Natural killer cell (primary cell): ENCODE measurements around the gene LPA. TPM values are rescaled to one million over a fixed set of nuclear protein-coding genes. Genes with fewer than 3 reads are reported as not detected.
"Not testable (repeated sequence)": the region's sequence is repeated elsewhere in the genome, so short reads cannot be mapped to it uniquely, and the experiment has no call there.

ENCODE experiments used
- ATAC-seq, 3 donors: fragments of 150-1000 bp in 2 of 3; fragments of 200-7000 bp in 1 of 3; cut with Tn5 transposase; 1 replicate in 1 of 3; 2 replicates in 2 of 3; pipeline ENCODE4 v1.10.0; 2021; ENCODE audit warnings: mild to moderate bottlenecking in 2 of 3, moderate library complexity in 2 of 3
- DNase-seq, 2 donors: peaks; one replicate each; pipeline versions ENCODE4 v3.0.0 to v3.0.0-alpha.2; 2013 to 2021; ENCODE audit warnings: mixed read lengths in 1 of 2
- H3K27ac ChIP-seq: one replicate; pipeline ENCODE4 v1.5.1; 2013; ENCODE audit warnings: mild to moderate bottlenecking, low read length
- H3K27me3 ChIP-seq: one replicate; pipeline ENCODE4 v1.6.1; 2013; ENCODE audit warnings: low read length; ENCODE audit not compliant: control insufficient read depth, insufficient read depth
- H3K36me3 ChIP-seq: one replicate; pipeline ENCODE4 v1.6.1; 2013; ENCODE audit warnings: low read length; ENCODE audit not compliant: control insufficient read depth, insufficient read depth
- H3K4me1 ChIP-seq: one replicate; pipeline ENCODE4 v1.6.1; 2013; ENCODE audit warnings: low read length; ENCODE audit not compliant: control insufficient read depth, insufficient read depth
- H3K4me3 ChIP-seq: one replicate; pipeline ENCODE4 v1.5.1; 2013; ENCODE audit warnings: low read length
- H3K9me3 ChIP-seq: one replicate; pipeline ENCODE4 v1.6.1; 2013; ENCODE audit warnings: low read length; ENCODE audit not compliant: control insufficient read depth, insufficient read depth
- H3K27ac Mint-ChIP-seq, 2 donors: one replicate each; pipeline ENCODE4 v1.8.0; 2022; ENCODE audit warnings: mild to moderate bottlenecking in 2 of 2, mixed read lengths in 2 of 2, moderate library complexity in 1 of 2
- H3K27me3 Mint-ChIP-seq, 2 donors: one replicate each; pipeline ENCODE4 v1.8.0; 2022; ENCODE audit warnings: low read depth in 2 of 2, mixed read lengths in 2 of 2
- H3K36me3 Mint-ChIP-seq: one replicate; pipeline ENCODE4 v1.8.0; 2022; ENCODE audit warnings: mixed read lengths
- H3K4me1 Mint-ChIP-seq, 2 donors: one replicate each; pipeline ENCODE4 v1.8.0; 2022; ENCODE audit warnings: mixed read lengths in 2 of 2
- H3K4me3 Mint-ChIP-seq: one replicate; pipeline ENCODE4 v1.8.0; 2022; ENCODE audit warnings: mild to moderate bottlenecking, moderate library complexity, mixed read lengths
- H3K9me3 Mint-ChIP-seq, 2 donors: one replicate each; pipeline ENCODE4 v1.8.0; 2022; ENCODE audit warnings: mixed read lengths in 2 of 2
- CTCF ChIP-seq: fragments of 200-600 bp; IDR thresholded peaks from one replicate; pipeline ENCODE4 v1.8.0; 2022; ENCODE audit warnings: antibody characterized with exemption
- WGBS: methylation state at CpG from one replicate; pipeline ENCODE4 v1.1.7; 2013; ENCODE audit warnings: missing lambda C conversion rate; ENCODE audit not compliant: insufficient coverage; 5-methylcytosine and 5-hydroxymethylcytosine counted together
- intact Hi-C: fragments of 100-400 bp; cut with micrococcal nuclease; formaldehyde crosslinking; loops from one replicate; pipeline ENCODE4 v1.14.2; 2022
- total RNA-seq, 4 donors: library from RNA; stranded (reverse); fragments of 120-200 nt in 1 of 4; gene quantifications; one replicate each; pipeline versions ENCODE4 v1.2.3 to v1.2.4, GENCODE V29; 2013 to 2022

The LPA gene
- total RNA-seq, 3 donors from 2014 or later (not counting 1 experiment from before 2014, with no cell fraction given) = not detected

DNA sequence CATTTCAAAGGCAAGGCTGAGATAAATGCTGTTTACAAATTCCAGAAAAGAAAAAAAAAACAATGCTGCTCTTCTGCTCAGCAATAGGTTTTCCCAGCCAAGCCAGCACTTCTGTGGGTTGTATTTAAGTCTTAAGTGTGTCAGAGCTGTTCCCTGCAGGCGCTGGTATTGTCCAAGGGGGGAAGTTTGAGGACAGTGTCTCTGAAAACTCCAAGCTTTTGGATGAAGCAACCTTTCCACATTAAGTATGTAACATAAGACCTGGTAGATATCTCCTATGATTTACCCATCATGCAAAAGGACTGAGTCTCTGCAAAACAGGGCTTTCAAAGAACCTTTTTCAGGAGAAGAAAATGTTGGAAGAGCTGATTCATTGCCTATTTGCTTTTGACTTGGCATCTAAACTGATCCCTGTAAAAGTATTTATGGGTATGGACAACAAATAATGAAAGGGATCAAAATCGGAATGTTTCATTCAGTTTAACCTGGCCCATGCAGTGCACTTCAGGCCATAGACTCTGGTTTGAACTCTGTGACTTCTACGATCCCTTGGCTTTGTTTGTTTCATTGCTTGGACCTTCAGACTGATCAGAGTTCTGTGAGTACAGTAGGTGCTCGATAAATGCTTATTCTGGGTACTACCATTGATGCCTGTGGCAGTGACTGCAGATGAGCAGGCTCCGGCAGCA lies 21.8 kb upstream of the LPA start:
- no peaks in the 10 kb centered on the region for H3K36me3 ChIP-seq
- no peaks in the 10 kb centered on the region for H3K9me3 ChIP-seq
- ATAC-seq (no peak), DNase-seq (no peak)
- no peaks in the 10 kb centered on the region for H3K27me3 ChIP-seq
- no peaks in the 10 kb centered on the region for H3K4me1 Mint-ChIP-seq
- no peak overlapping the region for H3K4me3 ChIP-seq
- TF ChIP-seq CTCF = no peak
- H3K9me3 Mint-ChIP-seq = no peaks in the 10 kb centered on the region
- H3K4me3 Mint-ChIP-seq = no peak overlapping the region
- 89% methylated on average over 5 of the region's 5 CpGs for WGBS
- intact Hi-C loops = no loop called here
- H3K4me1 ChIP-seq = no peaks in the 10 kb centered on the region
- H3K36me3 Mint-ChIP-seq = no peaks in the 10 kb centered on the region
- no peak overlapping the region for H3K27ac Mint-ChIP-seq
- peaks cover 0 to 2% of the 10 kb centered on the region in 2 donors for H3K27me3 Mint-ChIP-seq
- H3K27ac ChIP-seq = no peak overlapping the region

DNA sequence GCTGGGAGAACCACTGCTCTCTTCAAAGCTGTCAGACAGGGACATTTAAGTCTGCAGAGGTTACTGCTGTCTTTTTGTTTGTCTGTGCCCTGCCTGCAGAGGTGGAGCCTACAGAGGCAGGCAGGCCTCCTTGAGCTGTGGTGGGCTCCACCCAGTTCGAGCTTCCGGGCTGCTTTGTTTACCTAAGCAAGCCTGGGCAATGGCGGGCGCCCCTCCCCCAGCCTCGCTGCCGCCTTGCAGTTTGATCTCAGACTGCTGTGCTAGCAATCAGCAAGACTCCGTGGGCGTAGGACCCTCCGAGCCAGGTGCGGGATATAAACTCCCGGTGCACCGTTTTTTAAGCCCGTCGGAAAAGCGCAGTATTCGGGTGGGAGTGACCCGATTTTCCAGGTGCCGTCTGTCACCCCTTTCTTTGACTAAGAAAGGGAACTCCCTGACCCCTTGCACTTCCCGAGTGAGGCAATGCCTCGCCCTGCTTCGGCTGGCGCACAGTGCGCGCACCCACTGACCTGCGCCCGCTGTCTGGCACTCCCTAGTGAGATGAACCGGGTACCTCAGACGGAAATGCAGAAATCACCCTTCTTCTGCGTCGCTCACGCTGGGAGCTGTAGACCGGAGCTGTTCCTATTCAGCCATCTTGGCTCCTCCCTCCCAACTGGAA lies 21.2 kb upstream of the LPA start:
- H3K27me3 Mint-ChIP-seq, H3K27ac ChIP-seq, H3K4me3 Mint-ChIP-seq, H3K36me3 Mint-ChIP-seq, H3K4me1 Mint-ChIP-seq, H3K9me3 Mint-ChIP-seq, H3K4me3 ChIP-seq, H3K4me1 ChIP-seq, H3K27ac Mint-ChIP-seq, H3K36me3 ChIP-seq, ATAC-seq, DNase-seq, H3K27me3 ChIP-seq, H3K9me3 ChIP-seq, intact Hi-C loops: not testable (repeated sequence)
- 92% methylated on average over 31 of the region's 32 CpGs for WGBS

DNA sequence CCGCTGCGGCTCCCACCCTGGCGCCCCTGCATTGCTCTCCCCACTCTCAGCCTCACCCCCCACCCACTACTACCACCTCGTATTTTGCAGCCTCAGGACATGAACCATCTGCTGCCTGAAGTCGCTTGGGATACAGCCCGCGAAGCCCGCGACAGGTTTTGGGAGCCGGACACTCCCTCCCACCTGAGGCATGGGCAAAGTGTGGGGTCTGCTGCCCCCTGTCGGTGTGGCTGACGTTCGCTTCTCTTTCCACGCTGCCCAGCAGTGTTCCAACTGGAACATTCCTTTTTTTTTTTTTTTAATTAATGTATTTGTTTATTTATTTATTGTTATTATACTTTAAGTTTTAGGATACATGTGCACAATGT lies 15.3 kb upstream of the LPA start:
- Mint-ChIP-seq H3K36me3 (no peaks in the 10 kb centered on the region), H3K27ac (no peak overlapping the region), H3K4me1 (no peaks in the 10 kb centered on the region), H3K27me3 (peaks cover 0 to 3% of the 10 kb centered on the region in 2 donors), H3K4me3 (no peak overlapping the region), H3K9me3 (peaks cover 0 to 3% of the 10 kb centered on the region in 2 donors)
- Histone ChIP-seq H3K9me3 (no peaks in the 10 kb centered on the region), H3K36me3 (no peaks in the 10 kb centered on the region), H3K27ac (no peak overlapping the region), H3K4me3 (no peak overlapping the region), H3K27me3 (no peaks in the 10 kb centered on the region), H3K4me1 (no peaks in the 10 kb centered on the region)
- WGBS = 10% methylated on average over 10 of the region's 14 CpGs
- no peak for TF ChIP-seq CTCF
- intact Hi-C loops = no loop called here
- no peak for ATAC-seq
- no peak for DNase-seq

DNA sequence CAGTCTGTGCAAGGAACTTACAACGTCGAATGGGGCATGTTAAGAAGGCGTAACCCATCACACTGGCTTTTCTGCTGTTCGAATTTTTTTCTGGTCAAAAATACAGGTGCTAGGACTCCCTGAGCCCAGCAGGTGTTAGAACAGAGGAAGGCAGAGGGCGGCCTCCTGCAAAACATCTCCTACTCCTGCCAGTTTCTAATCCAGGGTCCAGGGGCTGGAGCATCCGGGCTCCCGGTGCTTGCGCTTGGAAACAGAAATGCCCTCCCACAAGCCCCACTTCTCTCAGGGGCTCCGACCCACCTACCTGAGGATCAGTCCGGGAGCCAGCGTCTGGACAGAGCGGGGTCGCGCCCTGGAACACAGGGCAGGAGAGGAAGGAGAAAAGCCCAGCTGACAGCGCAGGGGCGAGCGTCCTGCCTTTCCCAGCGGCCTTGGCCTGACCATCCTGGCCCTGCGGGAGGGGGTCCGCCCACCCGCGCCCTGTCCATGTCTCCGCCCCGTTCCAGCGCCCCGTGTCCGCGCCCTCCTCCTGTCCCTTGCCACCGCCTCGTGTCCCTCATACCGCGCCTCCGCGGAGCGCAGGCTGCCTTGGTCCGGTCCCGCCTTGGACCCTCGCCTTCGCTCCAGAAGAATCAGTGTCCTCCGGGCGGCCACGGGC lies 14.8 kb upstream of the LPA start:
- H3K9me3 Mint-ChIP-seq = peaks cover 0 to 3% of the 10 kb centered on the region in 2 donors
- no peaks in the 10 kb centered on the region for H3K4me1 ChIP-seq
- H3K27ac ChIP-seq = no peak overlapping the region
- no peak for TF ChIP-seq CTCF
- intact Hi-C loops = no loop called here
- H3K36me3 ChIP-seq = no peaks in the 10 kb centered on the region
- H3K9me3 ChIP-seq = no peaks in the 10 kb centered on the region
- no peak for DNase-seq
- H3K36me3 Mint-ChIP-seq = no peaks in the 10 kb centered on the region
- H3K27me3 Mint-ChIP-seq = peaks cover 0 to 3% of the 10 kb centered on the region in 2 donors
- no peaks in the 10 kb centered on the region for H3K4me1 Mint-ChIP-seq
- H3K4me3 Mint-ChIP-seq = no peak overlapping the region
- no peak overlapping the region for H3K4me3 ChIP-seq
- H3K27me3 ChIP-seq = no peaks in the 10 kb centered on the region
- H3K27ac Mint-ChIP-seq = no peak overlapping the region
- 19% methylated on average over 42 of the region's 42 CpGs for WGBS
- ATAC-seq = no peak
